Body of pancreas (tissue), 4 donors: ENCODE results near the gene ARHGEF28. TPM values are rescaled to one million over a fixed set of nuclear protein-coding genes. Genes with fewer than 3 reads are reported as not detected.

ENCODE experiments used
- ATAC-seq: fragments of 150-250 bp; one replicate; pipeline ENCODE4 v1.9.1; 2016
- DNase-seq, 4 donors: peaks; one replicate each; pipeline ENCODE4 v3.0.0-alpha.2; 2019
- H3K27ac ChIP-seq, 4 donors: fragments of 200-600 bp; sonication (generic); 1 replicate in 3 of 4; 2 replicates in 1 of 4; pipeline versions ENCODE4 v1.5.1 to v1.6.1; 2016 to 2019; ENCODE audit warnings: mild to moderate bottlenecking in 1 of 4, mixed read lengths in 1 of 4, moderate library complexity in 1 of 4
- H3K27me3 ChIP-seq, 2 donors: fragments of 200-600 bp; sonication (generic); one replicate each; pipeline ENCODE4 v1.6.0; 2016; ENCODE audit warnings: mild to moderate bottlenecking in 1 of 2
- H3K36me3 ChIP-seq, 2 donors: fragments of 200-600 bp; sonication (generic); replicated peaks in 1 of 2; 2 replicates each; pipeline ENCODE4 v1.5.1; 2016; ENCODE audit warnings: low read depth in 2 of 2; ENCODE audit not compliant: insufficient read depth in 1 of 2
- H3K4me1 ChIP-seq: fragments of 200-600 bp; sonication (generic); one replicate; pipeline ENCODE4 v1.6.0; 2016
- H3K4me3 ChIP-seq, 2 donors: fragments of 200-600 bp; sonication (generic); 1 replicate in 1 of 2; 2 replicates in 1 of 2; pipeline ENCODE4 v1.5.1; 2016 to 2019
- H3K9me3 ChIP-seq, 3 donors: fragments of 200-600 bp; sonication (generic); 1 replicate in 2 of 3; 2 replicates in 1 of 3; pipeline ENCODE4 v1.5.1; 2016
- POLR2A ChIP-seq, 3 donors: fragments of 450-650 bp; IDR thresholded peaks; one replicate each; pipeline ENCODE4 v1.6.1; 2016; ENCODE audit warnings: antibody characterized with exemption in 3 of 3, mild to moderate bottlenecking in 2 of 3
- WGBS, 2 donors: methylation state at CpG; one replicate each; pipeline ENCODE4 v1.1.5; 2017; 5-methylcytosine and 5-hydroxymethylcytosine counted together
- intact Hi-C: fragments of 100-400 bp; cut with DNase I; formaldehyde crosslinking; loops from one replicate; pipeline ENCODE4 v1.15.1; 2023
- total RNA-seq, 2 donors: library from RNA; depleted of rRNA; stranded (reverse); fragments of >200 nt; gene quantifications; one replicate each; pipeline ENCODE4 v1.1.0, GENCODE V29; 2016
- TF ChIP-seq, protein P1 (sequence below), 7 experiments: fragments of 450-650 bp in 4 of 7; fragments of 200-600 bp in 3 of 7; sonication (generic) in 3 of 7; IDR thresholded peaks; one replicate each; pipeline ENCODE4 v1.5.1; 2016 to 2019; ENCODE audit warnings: antibody characterized with exemption in 7 of 7

Gene ARHGEF28
- total RNA-seq, 2 donors from 2014 or later: 63.0 to 67.2 TPM

GRCh38 chr5:73830646-73831045 lies 204.7 kb downstream of the ARHGEF28 start:
- 64 to 70% methylated on average over 1 of the region's 1 CpG for WGBS, 2 donors
- no peak for DNase-seq
- Histone ChIP-seq H3K36me3 (no peaks in the 10 kb centered on the region), H3K27me3 (no peaks in the 10 kb centered on the region), H3K4me3 (no peak overlapping the region), H3K9me3 (no peaks in the 10 kb centered on the region), H3K4me1 (peaks cover 9% of the 10 kb centered on the region), H3K27ac (peak overlapping the region in 1 of 4 donors; percentile 13)
- intact Hi-C loops: no loop called here
- TF ChIP-seq POLR2A (IDR thresholded peaks at IDR 0.05): no peak
- TF ChIP-seq, protein P1, sequence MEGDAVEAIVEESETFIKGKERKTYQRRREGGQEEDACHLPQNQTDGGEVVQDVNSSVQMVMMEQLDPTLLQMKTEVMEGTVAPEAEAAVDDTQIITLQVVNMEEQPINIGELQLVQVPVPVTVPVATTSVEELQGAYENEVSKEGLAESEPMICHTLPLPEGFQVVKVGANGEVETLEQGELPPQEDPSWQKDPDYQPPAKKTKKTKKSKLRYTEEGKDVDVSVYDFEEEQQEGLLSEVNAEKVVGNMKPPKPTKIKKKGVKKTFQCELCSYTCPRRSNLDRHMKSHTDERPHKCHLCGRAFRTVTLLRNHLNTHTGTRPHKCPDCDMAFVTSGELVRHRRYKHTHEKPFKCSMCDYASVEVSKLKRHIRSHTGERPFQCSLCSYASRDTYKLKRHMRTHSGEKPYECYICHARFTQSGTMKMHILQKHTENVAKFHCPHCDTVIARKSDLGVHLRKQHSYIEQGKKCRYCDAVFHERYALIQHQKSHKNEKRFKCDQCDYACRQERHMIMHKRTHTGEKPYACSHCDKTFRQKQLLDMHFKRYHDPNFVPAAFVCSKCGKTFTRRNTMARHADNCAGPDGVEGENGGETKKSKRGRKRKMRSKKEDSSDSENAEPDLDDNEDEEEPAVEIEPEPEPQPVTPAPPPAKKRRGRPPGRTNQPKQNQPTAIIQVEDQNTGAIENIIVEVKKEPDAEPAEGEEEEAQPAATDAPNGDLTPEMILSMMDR (IDR thresholded peaks at IDR 0.05): no peak
- ATAC-seq: peak; percentile 9

GRCh38 chr5:73831066-73831465 lies 205.1 kb downstream of the ARHGEF28 start:
- H3K4me1 ChIP-seq: peaks cover 9% of the 10 kb centered on the region
- WGBS, 2 donors: 72% methylated on average over 3 of the region's 3 CpGs
- ATAC-seq: no peak
- no peak overlapping the region for H3K27ac ChIP-seq
- TF ChIP-seq, protein P1 (IDR thresholded peaks at IDR 0.05): no peak
- TF ChIP-seq POLR2A (IDR thresholded peaks at IDR 0.05): no peak
- H3K4me3 ChIP-seq: no peak overlapping the region
- no peaks in the 10 kb centered on the region for H3K9me3 ChIP-seq
- no peaks in the 10 kb centered on the region for H3K36me3 ChIP-seq
- intact Hi-C loops: no loop called here
- no peak for DNase-seq
- H3K27me3 ChIP-seq: no peaks in the 10 kb centered on the region

DNA sequence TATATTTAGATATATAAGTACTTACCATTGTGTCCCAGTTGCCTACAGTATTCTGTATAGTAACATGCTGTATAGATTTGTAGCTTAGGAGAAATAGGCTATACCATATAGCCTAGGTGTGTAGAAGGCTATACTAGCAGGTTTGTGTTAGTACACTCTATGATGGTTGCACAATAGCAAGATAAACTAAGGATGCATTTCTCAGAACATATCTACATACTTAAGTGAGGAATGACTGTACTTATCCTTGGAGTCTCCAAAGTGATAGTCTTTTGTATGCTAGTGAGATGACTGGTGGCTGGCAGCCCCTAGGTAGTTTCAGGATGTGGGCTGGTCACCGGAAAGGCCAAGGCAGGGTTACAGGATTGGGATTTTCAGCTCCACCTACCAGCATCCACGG lies 208.7 kb downstream of the ARHGEF28 start:
- no peaks in the 10 kb centered on the region for H3K27me3 ChIP-seq
- DNase-seq: no peak
- ATAC-seq: no peak
- no peak overlapping the region for H3K4me3 ChIP-seq
- H3K27ac ChIP-seq: no peak overlapping the region
- intact Hi-C loops: no loop called here
- H3K4me1 ChIP-seq: peaks cover 3% of the 10 kb centered on the region
- TF ChIP-seq, protein P1 (IDR thresholded peaks at IDR 0.05): no peak
- TF ChIP-seq POLR2A (IDR thresholded peaks at IDR 0.05): no peak
- 86 to 100% methylated on average over 2 of the region's 2 CpGs for WGBS, 2 donors
- no peaks in the 10 kb centered on the region for H3K36me3 ChIP-seq
- H3K9me3 ChIP-seq: no peaks in the 10 kb centered on the region

- no peaks in the 10 kb centered on the region for H3K27me3 ChIP-seq
- DNase-seq: no peak
- no peak overlapping the region for H3K27ac ChIP-seq
- H3K9me3 ChIP-seq: no peaks in the 10 kb centered on the region
- H3K4me1 ChIP-seq: peaks cover 3% of the 10 kb centered on the region
- peaks cover 0 to 1% of the 10 kb centered on the region in 2 donors for H3K36me3 ChIP-seq
- ATAC-seq: no peak
- no peak overlapping the region for H3K4me3 ChIP-seq
- TF ChIP-seq, protein P1 (IDR thresholded peaks at IDR 0.05): no peak
- TF ChIP-seq POLR2A (IDR thresholded peaks at IDR 0.05): no peak
- intact Hi-C loops: no loop called here
- WGBS, 2 donors: 57 to 73% methylated on average over 2 of the region's 2 CpGs
Observed at GRCh38 chr5:73835726-73836125, 209.7 kb downstream of the ARHGEF28 start.

DNA sequence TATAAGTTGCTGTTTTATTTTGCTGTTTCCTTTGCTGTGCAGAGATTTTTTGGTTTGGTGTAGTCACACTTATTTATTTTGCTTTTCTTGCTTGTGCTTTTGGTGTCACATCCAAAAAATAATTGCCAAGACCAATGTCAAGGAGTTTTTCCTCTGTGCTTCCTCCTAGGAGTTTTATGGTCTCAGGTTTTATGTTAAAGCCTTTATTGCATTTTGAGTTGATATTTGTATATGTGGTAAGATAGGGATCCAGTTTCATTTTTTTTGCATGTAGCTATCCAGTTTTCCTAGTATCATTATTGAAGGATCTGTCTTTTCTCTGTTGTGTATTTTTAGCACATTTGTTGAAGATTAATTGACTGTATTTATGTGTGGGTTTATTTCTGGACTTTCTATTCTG lies 210.6 kb downstream of the ARHGEF28 start:
- Histone ChIP-seq H3K27ac (no peak overlapping the region), H3K36me3 (peaks cover 0 to 6% of the 10 kb centered on the region in 2 donors), H3K27me3 (no peaks in the 10 kb centered on the region), H3K4me3 (no peak overlapping the region), H3K4me1 (peaks cover 3% of the 10 kb centered on the region), H3K9me3 (no peaks in the 10 kb centered on the region)
- intact Hi-C loops: no loop called here
- TF ChIP-seq, protein P1 (IDR thresholded peaks at IDR 0.05): no peak
- TF ChIP-seq POLR2A (IDR thresholded peaks at IDR 0.05): no peak
- DNase-seq: no peak
- no peak for ATAC-seq
